ENCODE measurements around the gene ATRX. TPM values are rescaled to one million over a fixed set of nuclear protein-coding genes. Genes with fewer than 3 reads are reported as not detected.

The ATRX gene
- total and polyA plus RNA-seq, 2 experiments from 2014 or later = 162 to 179 TPM

DNA sequence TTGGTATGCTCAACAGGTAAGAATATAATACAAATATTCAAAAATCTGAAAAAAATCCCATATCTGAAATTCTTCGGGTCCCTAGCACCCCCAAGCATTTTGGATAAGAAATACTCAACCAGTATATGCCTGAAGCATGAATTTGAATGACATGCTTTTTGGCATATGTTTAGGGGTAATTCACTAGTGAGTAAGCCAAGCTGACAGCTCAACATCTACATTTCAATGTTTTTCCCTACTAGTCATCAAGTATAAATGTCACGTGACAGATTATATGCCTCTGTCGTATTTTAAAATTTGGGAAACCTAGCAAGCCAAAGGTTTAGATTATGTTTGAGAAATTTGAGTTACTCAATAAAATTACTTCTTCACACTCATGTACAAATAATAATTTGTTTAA lies 213.7 kb downstream of the ATRX start (continued):
- TF ChIP-seq, protein P1, sequence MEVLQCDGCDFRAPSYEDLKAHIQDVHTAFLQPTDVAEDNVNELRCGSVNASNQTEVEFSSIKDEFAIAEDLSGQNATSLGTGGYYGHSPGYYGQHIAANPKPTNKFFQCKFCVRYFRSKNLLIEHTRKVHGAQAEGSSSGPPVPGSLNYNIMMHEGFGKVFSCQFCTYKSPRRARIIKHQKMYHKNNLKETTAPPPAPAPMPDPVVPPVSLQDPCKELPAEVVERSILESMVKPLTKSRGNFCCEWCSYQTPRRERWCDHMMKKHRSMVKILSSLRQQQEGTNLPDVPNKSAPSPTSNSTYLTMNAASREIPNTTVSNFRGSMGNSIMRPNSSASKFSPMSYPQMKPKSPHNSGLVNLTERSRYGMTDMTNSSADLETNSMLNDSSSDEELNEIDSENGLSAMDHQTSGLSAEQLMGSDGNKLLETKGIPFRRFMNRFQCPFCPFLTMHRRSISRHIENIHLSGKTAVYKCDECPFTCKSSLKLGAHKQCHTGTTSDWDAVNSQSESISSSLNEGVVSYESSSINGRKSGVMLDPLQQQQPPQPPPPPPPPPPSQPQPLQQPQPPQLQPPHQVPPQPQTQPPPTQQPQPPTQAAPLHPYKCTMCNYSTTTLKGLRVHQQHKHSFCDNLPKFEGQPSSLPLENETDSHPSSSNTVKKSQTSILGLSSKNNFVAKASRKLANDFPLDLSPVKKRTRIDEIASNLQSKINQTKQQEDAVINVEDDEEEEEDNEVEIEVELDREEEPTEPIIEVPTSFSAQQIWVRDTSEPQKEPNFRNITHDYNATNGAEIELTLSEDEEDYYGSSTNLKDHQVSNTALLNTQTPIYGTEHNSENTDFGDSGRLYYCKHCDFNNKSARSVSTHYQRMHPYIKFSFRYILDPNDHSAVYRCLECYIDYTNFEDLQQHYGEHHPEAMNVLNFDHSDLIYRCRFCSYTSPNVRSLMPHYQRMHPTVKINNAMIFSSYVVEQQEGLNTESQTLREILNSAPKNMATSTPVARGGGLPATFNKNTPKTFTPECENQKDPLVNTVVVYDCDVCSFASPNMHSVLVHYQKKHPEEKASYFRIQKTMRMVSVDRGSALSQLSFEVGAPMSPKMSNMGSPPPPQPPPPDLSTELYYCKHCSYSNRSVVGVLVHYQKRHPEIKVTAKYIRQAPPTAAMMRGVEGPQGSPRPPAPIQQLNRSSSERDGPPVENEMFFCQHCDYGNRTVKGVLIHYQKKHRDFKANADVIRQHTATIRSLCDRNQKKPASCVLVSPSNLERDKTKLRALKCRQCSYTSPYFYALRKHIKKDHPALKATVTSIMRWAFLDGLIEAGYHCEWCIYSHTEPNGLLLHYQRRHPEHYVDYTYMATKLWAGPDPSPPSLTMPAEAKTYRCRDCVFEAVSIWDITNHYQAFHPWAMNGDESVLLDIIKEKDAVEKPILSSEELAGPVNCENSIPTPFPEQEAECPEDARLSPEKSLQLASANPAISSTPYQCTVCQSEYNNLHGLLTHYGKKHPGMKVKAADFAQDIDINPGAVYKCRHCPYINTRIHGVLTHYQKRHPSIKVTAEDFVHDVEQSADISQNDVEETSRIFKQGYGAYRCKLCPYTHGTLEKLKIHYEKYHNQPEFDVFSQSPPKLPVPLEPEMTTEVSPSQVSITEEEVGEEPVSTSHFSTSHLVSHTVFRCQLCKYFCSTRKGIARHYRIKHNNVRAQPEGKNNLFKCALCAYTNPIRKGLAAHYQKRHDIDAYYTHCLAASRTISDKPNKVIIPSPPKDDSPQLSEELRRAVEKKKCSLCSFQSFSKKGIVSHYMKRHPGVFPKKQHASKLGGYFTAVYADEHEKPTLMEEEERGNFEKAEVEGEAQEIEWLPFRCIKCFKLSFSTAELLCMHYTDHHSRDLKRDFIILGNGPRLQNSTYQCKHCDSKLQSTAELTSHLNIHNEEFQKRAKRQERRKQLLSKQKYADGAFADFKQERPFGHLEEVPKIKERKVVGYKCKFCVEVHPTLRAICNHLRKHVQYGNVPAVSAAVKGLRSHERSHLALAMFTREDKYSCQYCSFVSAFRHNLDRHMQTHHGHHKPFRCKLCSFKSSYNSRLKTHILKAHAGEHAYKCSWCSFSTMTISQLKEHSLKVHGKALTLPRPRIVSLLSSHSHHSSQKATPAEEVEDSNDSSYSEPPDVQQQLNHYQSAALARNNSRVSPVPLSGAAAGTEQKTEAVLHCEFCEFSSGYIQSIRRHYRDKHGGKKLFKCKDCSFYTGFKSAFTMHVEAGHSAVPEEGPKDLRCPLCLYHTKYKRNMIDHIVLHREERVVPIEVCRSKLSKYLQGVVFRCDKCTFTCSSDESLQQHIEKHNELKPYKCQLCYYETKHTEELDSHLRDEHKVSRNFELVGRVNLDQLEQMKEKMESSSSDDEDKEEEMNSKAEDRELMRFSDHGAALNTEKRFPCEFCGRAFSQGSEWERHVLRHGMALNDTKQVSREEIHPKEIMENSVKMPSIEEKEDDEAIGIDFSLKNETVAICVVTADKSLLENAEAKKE (CRISPR knock-in tag; IDR thresholded peaks at IDR 0.05) = no peak
- no peak for TF ChIP-seq POLR2AphosphoS5 (IDR thresholded peaks at IDR 0.05; ENCODE audit: low read depth)
- TF ChIP-seq CREB1 (CRISPR knock-in tag; IDR thresholded peaks at IDR 0.05; ENCODE audit: low read depth) = no peak
- TF ChIP-seq JUNB (IDR thresholded peaks at IDR 0.05; ENCODE audit: unreplicated experiment) = no peak
- TF ChIP-seq, protein P2, sequence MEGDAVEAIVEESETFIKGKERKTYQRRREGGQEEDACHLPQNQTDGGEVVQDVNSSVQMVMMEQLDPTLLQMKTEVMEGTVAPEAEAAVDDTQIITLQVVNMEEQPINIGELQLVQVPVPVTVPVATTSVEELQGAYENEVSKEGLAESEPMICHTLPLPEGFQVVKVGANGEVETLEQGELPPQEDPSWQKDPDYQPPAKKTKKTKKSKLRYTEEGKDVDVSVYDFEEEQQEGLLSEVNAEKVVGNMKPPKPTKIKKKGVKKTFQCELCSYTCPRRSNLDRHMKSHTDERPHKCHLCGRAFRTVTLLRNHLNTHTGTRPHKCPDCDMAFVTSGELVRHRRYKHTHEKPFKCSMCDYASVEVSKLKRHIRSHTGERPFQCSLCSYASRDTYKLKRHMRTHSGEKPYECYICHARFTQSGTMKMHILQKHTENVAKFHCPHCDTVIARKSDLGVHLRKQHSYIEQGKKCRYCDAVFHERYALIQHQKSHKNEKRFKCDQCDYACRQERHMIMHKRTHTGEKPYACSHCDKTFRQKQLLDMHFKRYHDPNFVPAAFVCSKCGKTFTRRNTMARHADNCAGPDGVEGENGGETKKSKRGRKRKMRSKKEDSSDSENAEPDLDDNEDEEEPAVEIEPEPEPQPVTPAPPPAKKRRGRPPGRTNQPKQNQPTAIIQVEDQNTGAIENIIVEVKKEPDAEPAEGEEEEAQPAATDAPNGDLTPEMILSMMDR (conservative IDR thresholded peaks at IDR 0.05; ENCODE audit: low read depth in 2 of 2) = no peak

DNA sequence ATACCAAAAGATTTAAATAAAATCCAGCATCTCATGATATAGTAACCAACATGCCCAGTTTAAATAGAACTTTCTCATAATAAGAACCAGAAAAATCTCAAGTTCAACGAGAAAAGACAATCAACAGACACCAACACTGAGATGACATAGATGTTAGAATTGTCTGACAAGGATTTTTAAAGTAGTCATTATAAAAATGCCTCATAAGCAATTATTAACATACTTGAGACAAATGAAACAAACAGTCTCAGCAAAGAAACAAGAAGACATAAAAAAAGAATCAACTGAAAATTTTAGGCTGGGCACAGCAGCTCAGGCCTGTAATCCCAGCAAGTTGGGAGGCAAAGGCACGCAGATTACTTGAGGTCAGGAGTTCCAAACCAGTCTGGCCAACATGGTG lies 220.7 kb downstream of the ATRX start:
- Mint-ChIP-seq H3K36me3 (ENCODE audit: low read depth) (peaks cover 27% of the 10 kb centered on the region), H3K4me3 (no peak overlapping the region), H3K27me3 (ENCODE audit: insufficient read depth, low read depth, poor library complexity) (peaks cover 3% of the 10 kb centered on the region), H3K27ac (no peak overlapping the region), H3K9me3 (no peaks in the 10 kb centered on the region; the same call in 2 of the 3 replicates), H3K4me1 (no peaks in the 10 kb centered on the region; the same call in 2 of the 3 replicates)
- H3K4me2 ChIP-seq = no peak overlapping the region
- DNase-seq (ENCODE audit: low spot score) (no peak), ATAC-seq (no peak)
- H3K27me3 ChIP-seq (ENCODE audit: insufficient read depth) = no peaks in the 10 kb centered on the region
- H3K79me2 ChIP-seq (replicated peaks; ENCODE audit: insufficient read depth) = peaks cover 8% of the 10 kb centered on the region
- H3K36me3 ChIP-seq (ENCODE audit: insufficient read depth) = no peaks in the 10 kb centered on the region
- H2AFZ ChIP-seq = no peak overlapping the region
- no peaks in the 10 kb centered on the region for H3F3A ChIP-seq (replicated peaks; ENCODE audit: low read depth)
- no peaks in the 10 kb centered on the region for H4K20me1 ChIP-seq (replicated peaks; ENCODE audit: insufficient read depth)
- 0 out of 2 replicates have a peak, but pooled peaks cover 4% of the 10 kb centered on the region for H3K4me1 ChIP-seq (ENCODE audit: insufficient read depth)
- H3K27ac ChIP-seq (ENCODE audit: low read depth) = no peak overlapping the region
- no peak overlapping the region for H3K4me3 ChIP-seq
- no peaks in the 10 kb centered on the region for H3K9me2 ChIP-seq (ENCODE audit: insufficient read depth)
- TF ChIP-seq POLR2AphosphoS5 (IDR thresholded peaks at IDR 0.05; ENCODE audit: low read depth) = no peak
- TF ChIP-seq, protein P2 (conservative IDR thresholded peaks at IDR 0.05; ENCODE audit: low read depth in 2 of 2) = no peak
- no peak for TF ChIP-seq NANOG (IDR thresholded peaks at IDR 0.05; ENCODE audit: borderline replicate concordance)
- TF ChIP-seq, protein P3, sequence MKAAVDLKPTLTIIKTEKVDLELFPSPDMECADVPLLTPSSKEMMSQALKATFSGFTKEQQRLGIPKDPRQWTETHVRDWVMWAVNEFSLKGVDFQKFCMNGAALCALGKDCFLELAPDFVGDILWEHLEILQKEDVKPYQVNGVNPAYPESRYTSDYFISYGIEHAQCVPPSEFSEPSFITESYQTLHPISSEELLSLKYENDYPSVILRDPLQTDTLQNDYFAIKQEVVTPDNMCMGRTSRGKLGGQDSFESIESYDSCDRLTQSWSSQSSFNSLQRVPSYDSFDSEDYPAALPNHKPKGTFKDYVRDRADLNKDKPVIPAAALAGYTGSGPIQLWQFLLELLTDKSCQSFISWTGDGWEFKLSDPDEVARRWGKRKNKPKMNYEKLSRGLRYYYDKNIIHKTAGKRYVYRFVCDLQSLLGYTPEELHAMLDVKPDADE (IDR thresholded peaks at IDR 0.05) = no peak
- TF ChIP-seq, protein P4, sequence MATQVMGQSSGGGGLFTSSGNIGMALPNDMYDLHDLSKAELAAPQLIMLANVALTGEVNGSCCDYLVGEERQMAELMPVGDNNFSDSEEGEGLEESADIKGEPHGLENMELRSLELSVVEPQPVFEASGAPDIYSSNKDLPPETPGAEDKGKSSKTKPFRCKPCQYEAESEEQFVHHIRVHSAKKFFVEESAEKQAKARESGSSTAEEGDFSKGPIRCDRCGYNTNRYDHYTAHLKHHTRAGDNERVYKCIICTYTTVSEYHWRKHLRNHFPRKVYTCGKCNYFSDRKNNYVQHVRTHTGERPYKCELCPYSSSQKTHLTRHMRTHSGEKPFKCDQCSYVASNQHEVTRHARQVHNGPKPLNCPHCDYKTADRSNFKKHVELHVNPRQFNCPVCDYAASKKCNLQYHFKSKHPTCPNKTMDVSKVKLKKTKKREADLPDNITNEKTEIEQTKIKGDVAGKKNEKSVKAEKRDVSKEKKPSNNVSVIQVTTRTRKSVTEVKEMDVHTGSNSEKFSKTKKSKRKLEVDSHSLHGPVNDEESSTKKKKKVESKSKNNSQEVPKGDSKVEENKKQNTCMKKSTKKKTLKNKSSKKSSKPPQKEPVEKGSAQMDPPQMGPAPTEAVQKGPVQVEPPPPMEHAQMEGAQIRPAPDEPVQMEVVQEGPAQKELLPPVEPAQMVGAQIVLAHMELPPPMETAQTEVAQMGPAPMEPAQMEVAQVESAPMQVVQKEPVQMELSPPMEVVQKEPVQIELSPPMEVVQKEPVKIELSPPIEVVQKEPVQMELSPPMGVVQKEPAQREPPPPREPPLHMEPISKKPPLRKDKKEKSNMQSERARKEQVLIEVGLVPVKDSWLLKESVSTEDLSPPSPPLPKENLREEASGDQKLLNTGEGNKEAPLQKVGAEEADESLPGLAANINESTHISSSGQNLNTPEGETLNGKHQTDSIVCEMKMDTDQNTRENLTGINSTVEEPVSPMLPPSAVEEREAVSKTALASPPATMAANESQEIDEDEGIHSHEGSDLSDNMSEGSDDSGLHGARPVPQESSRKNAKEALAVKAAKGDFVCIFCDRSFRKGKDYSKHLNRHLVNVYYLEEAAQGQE (IDR thresholded peaks at IDR 0.05; ENCODE audit: unreplicated experiment) = no peak
- no peak for TF ChIP-seq EZH2phosphoT487 (IDR thresholded peaks at IDR 0.05; ENCODE audit: unreplicated experiment)
- no peak for TF ChIP-seq STAT1 (IDR thresholded peaks at IDR 0.05; ENCODE audit: unreplicated experiment)

All from GM23338 (cell line).